Measurements from ENCODE around the gene PHLDB1. TPM values are rescaled to one million over a fixed set of nuclear protein-coding genes. Genes with fewer than 3 reads are reported as not detected.
"Not testable (repeated sequence)": the region's sequence is repeated elsewhere in the genome, so short reads cannot be mapped to it uniquely, and the experiment has no call there.

The PHLDB1 gene
- polyA plus RNA-seq, 1 donor (not counting 4 experiments of a cell fraction or from before 2014, with no cell fraction given): 35.0 TPM

- DNase-seq (ENCODE audit: low read depth, low spot score) (no peak), FAIRE-seq (no peak)
- Histone ChIP-seq H3K4me1 (ENCODE audit: control insufficient read depth, extremely low read depth, insufficient read depth, low read length) (peaks cover 18% of the 10 kb centered on the region), H3K9ac (ENCODE audit: control insufficient read depth, extremely low read depth, insufficient read depth, low read length) (no peak overlapping the region), H3K4me2 (ENCODE audit: control insufficient read depth, extremely low read depth, insufficient read depth, low read depth, low read length) (no peak overlapping the region), H3K36me3 (ENCODE audit: control insufficient read depth in 2 of 2, extremely low read depth in 1 of 2, insufficient read depth in 2 of 2, low read length in 2 of 2) (no peaks in the 10 kb centered on the region), H3K4me3 (ENCODE audit: control insufficient read depth in 2 of 3, extremely low read depth in 1 of 3, insufficient read depth in 2 of 3, low read depth in 1 of 3, low read length in 3 of 3) (no peak overlapping the region), H3K9me1 (ENCODE audit: control insufficient read depth, extremely low read depth, insufficient read depth, low read length) (no peaks in the 10 kb centered on the region), H3K79me2 (ENCODE audit: control insufficient read depth, insufficient read depth, low read length) (peaks cover 37% of the 10 kb centered on the region), H2AFZ (ENCODE audit: control insufficient read depth, low read length) (no peak overlapping the region), H3K27me3 (ENCODE audit: control insufficient read depth, extremely low read depth, insufficient read depth, low read length) (no peaks in the 10 kb centered on the region), H3K27ac (ENCODE audit: control insufficient read depth, insufficient read depth, low read length) (no peak overlapping the region), H4K20me1 (ENCODE audit: control insufficient read depth, extremely low read depth, insufficient read depth, low read length) (no peaks in the 10 kb centered on the region), H3K9me3 (ENCODE audit: control insufficient read depth, low read depth, low read length) (no peaks in the 10 kb centered on the region)
- TF ChIP-seq CTCF (optimal IDR thresholded peaks at IDR 0.05 in 1 of 3, IDR thresholded peaks at IDR 0.05 in 1 of 3, conservative IDR thresholded peaks at IDR 0.05 in 1 of 3; ENCODE audit: extremely low read depth in 1 of 3, insufficient read depth in 2 of 3, low read length in 3 of 3) (no peak), EZH2 (IDR thresholded peaks at IDR 0.05; ENCODE audit: low read length) (no peak)
- dilution Hi-C loops (cut with MboI; ENCODE audit: extremely low pct_ligation_motif_present, low sequenced_read_pairs): no loop called here
Observed at GRCh38 chr11:118570787-118571186, 36.6 kb upstream of the PHLDB1 start.

DNA sequence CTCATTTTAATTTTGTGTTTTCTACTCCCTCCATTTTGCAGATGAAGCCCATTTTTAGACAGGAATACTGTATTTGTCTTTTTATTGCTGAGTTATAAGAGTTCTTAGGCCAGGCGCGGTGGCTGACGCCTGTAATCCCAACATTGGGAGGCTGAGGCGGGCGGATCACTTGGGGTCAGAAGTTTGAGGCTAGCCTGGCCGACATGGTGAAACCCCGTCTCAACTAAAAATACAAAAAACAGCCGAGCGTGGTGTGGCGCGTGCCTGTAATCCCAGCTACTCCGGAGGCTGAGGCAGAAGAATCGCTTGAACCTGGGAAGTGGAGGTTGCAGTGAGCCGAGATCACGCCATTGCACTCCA is 35.7 kb upstream of the PHLDB1 start:
- Histone ChIP-seq H3K4me1 (ENCODE audit: control insufficient read depth, extremely low read depth, insufficient read depth, low read length) (peaks cover 18% of the 10 kb centered on the region), H2AFZ (ENCODE audit: control insufficient read depth, low read length) (peak overlapping the region; percentile 93), H3K27ac (ENCODE audit: control insufficient read depth, insufficient read depth, low read length) (peak overlapping the region; percentile 81), H3K4me3 (ENCODE audit: control insufficient read depth in 2 of 3, extremely low read depth in 1 of 3, insufficient read depth in 2 of 3, low read depth in 1 of 3, low read length in 3 of 3) (peak overlapping the region; percentile 79 to 98 (median 80)), H3K4me2 (ENCODE audit: control insufficient read depth, extremely low read depth, insufficient read depth, low read depth, low read length) (peak overlapping the region; percentile 77), H3K79me2 (ENCODE audit: control insufficient read depth, insufficient read depth, low read length) (peaks cover 45% of the 10 kb centered on the region), H3K9ac (ENCODE audit: control insufficient read depth, extremely low read depth, insufficient read depth, low read length) (peak overlapping the region; percentile 99)
- H3K9me3 ChIP-seq (ENCODE audit: control insufficient read depth, low read depth, low read length); H4K20me1 ChIP-seq (ENCODE audit: control insufficient read depth, extremely low read depth, insufficient read depth, low read length); H3K36me3 ChIP-seq (ENCODE audit: control insufficient read depth in 2 of 2, extremely low read depth in 1 of 2, insufficient read depth in 2 of 2, low read length in 2 of 2); DNase-seq (ENCODE audit: low read depth, low spot score); FAIRE-seq; H3K27me3 ChIP-seq (ENCODE audit: control insufficient read depth, extremely low read depth, insufficient read depth, low read length); H3K9me1 ChIP-seq (ENCODE audit: control insufficient read depth, extremely low read depth, insufficient read depth, low read length); dilution Hi-C loops (cut with MboI; ENCODE audit: extremely low pct_ligation_motif_present, low sequenced_read_pairs): not testable (repeated sequence)

Measured in keratinocyte (primary cell).